IMR-90 (cell line): ENCODE data around the gene C22orf31. TPM values are rescaled to one million over a fixed set of nuclear protein-coding genes. Genes with fewer than 3 reads are reported as not detected.
"Not testable (repeated sequence)": the region's sequence is repeated elsewhere in the genome, so short reads cannot be mapped to it uniquely, and the experiment has no call there.

Source experiments
- ATAC-seq: fragments of 200-7000 bp; cut with Tn5 transposase; 2 replicates; pipeline ENCODE4 v1.9.1; 2020; ENCODE audit warnings: low read depth, mild to moderate bottlenecking, moderate library complexity
- BruUV-seq: library from RNA; stranded (reverse); fragments of 400-500 nt; replicated peaks from 2 replicates; lab custom pipeline; 2021; lab: Mats Ljungman, UMichigan
- CTCF ChIA-PET: fragments of 300-600 bp; formaldehyde crosslinking; extraction: SDS; loops from one replicate; lab custom pipeline; 2021; ENCODE audit warnings: antibody characterized with exemption; lab: Yijun Ruan, JAX
- POLR2A ChIA-PET: fragments of 300-600 bp; sonication (Branson Sonifier 250); formaldehyde crosslinking; loops from one replicate; lab custom pipeline; 2022; ENCODE audit warnings: antibody characterized with exemption; ENCODE audit not compliant: unreplicated experiment; lab: Charles Lee
- DNase-seq: peaks from one replicate; pipeline ENCODE4 v3.0.0; 2013
- H2AFZ ChIP-seq: replicated peaks from 2 replicates; pipeline ENCODE3; 2013; ENCODE audit warnings: low read length, mild to moderate bottlenecking; ENCODE audit not compliant: poor library complexity
- H2AK5ac ChIP-seq: 2 replicates; pipeline ENCODE4 v1.6.1; 2013; ENCODE audit warnings: low read depth, low read length, inconsistent platforms
- H2AK9ac ChIP-seq: replicated peaks from 2 replicates; pipeline ENCODE3; 2013; ENCODE audit warnings: mild to moderate bottlenecking, low read depth, low read length, moderate library complexity; ENCODE audit not compliant: poor library complexity
- H2BK120ac ChIP-seq: 2 replicates; pipeline ENCODE4 v1.6.1; 2013; ENCODE audit warnings: low read depth, low read length, inconsistent platforms
- H2BK15ac ChIP-seq: 3 replicates; pipeline ENCODE4 v1.6.1; 2013; ENCODE audit warnings: low read depth, low read length, inconsistent platforms
- H2BK20ac ChIP-seq: 2 replicates; pipeline ENCODE4 v1.6.1; 2013; ENCODE audit warnings: low read depth, mild to moderate bottlenecking, inconsistent platforms, low read length, moderate library complexity
- H2BK5ac ChIP-seq: 2 replicates; pipeline ENCODE4 v1.6.1; 2013; ENCODE audit warnings: mild to moderate bottlenecking, low read depth, low read length, inconsistent platforms; ENCODE audit not compliant: poor library complexity, severe bottlenecking
- H3K14ac ChIP-seq: replicated peaks from 2 replicates; pipeline ENCODE4 v1.6.1; 2013; ENCODE audit warnings: low read depth, low read length, inconsistent platforms
- H3K18ac ChIP-seq: 2 replicates; pipeline ENCODE4 v1.6.1; 2013; ENCODE audit warnings: low read depth, low read length, control low read depth
- H3K23ac ChIP-seq: 2 replicates; pipeline ENCODE4 v1.6.1; 2013; ENCODE audit warnings: low read depth, low read length, inconsistent platforms
- H3K27ac ChIP-seq: 2 replicates; pipeline ENCODE4 v1.5.1; 2013; ENCODE audit warnings: mild to moderate bottlenecking, control low read depth, low read length; ENCODE audit not compliant: insufficient read depth
- H3K27me3 ChIP-seq: 2 replicates; pipeline ENCODE4 v1.6.1; 2013; ENCODE audit warnings: low read length; ENCODE audit not compliant: control insufficient read depth, insufficient read depth
- H3K36me3 ChIP-seq: 2 replicates; pipeline ENCODE4 v1.6.1; 2013; ENCODE audit warnings: low read length, mixed read lengths; ENCODE audit not compliant: control insufficient read depth, insufficient read depth
- H3K4ac ChIP-seq: 2 replicates; pipeline ENCODE4 v1.6.1; 2013; ENCODE audit warnings: low read depth, low read length, inconsistent platforms
- H3K4me1 ChIP-seq: 2 replicates; pipeline ENCODE4 v1.6.1; 2013; ENCODE audit warnings: low read length, mixed read lengths; ENCODE audit not compliant: control insufficient read depth, insufficient read depth
- H3K4me2 ChIP-seq: 2 replicates; pipeline ENCODE4 v1.6.1; 2013; ENCODE audit warnings: low read depth, mild to moderate bottlenecking, control low read depth, low read length, moderate library complexity
- H3K4me3 ChIP-seq: 2 replicates; pipeline ENCODE4 v1.5.1; 2013; ENCODE audit warnings: low read depth, mild to moderate bottlenecking, control low read depth, low read length, moderate library complexity; ENCODE audit not compliant: insufficient read depth
- H3K56ac ChIP-seq: 2 replicates; pipeline ENCODE4 v1.6.1; 2013; ENCODE audit warnings: low read length, inconsistent platforms; ENCODE audit not compliant: insufficient read depth; ENCODE audit errors: extremely low read depth
- H3K79me1 ChIP-seq, 2 experiments: 2 replicates each; pipeline ENCODE4 v1.6.1; 2013; ENCODE audit warnings: low read length in 2 of 2, inconsistent platforms in 1 of 2, low read depth in 1 of 2
- H3K9ac ChIP-seq: 2 replicates; pipeline ENCODE4 v1.6.1; 2013; ENCODE audit warnings: low read depth, low read length, control low read depth
- H3K9me1 ChIP-seq: 2 replicates; pipeline ENCODE4 v1.6.1; 2013; ENCODE audit warnings: low read length, inconsistent platforms; ENCODE audit not compliant: insufficient read depth
- H3K9me3 ChIP-seq: 2 replicates; pipeline ENCODE4 v1.6.1; 2013; ENCODE audit warnings: low read length; ENCODE audit not compliant: control insufficient read depth, insufficient read depth
- H4K20me1 ChIP-seq: 2 replicates; pipeline ENCODE4 v1.6.1; 2013; ENCODE audit warnings: low read length, inconsistent platforms; ENCODE audit not compliant: insufficient read depth
- H4K5ac ChIP-seq: 2 replicates; pipeline ENCODE4 v1.6.1; 2013; ENCODE audit warnings: mild to moderate bottlenecking, low read depth, low read length, control low read depth
- H4K8ac ChIP-seq, 2 experiments: 2 replicates each; pipeline ENCODE4 v1.6.1; 2013; ENCODE audit warnings: low read depth in 2 of 2, low read length in 2 of 2, control low read depth in 1 of 2, inconsistent platforms in 1 of 2
- H4K91ac ChIP-seq: 2 replicates; pipeline ENCODE4 v1.6.1; 2013; ENCODE audit warnings: low read depth, low read length, inconsistent platforms; ENCODE audit not compliant: insufficient read depth
- CHD1 ChIP-seq: IDR thresholded peaks from 2 replicates; pipeline ENCODE4 v1.6.1; 2012; ENCODE audit warnings: low read depth, low read length, improper control_type of control experiment
- NFE2L2 ChIP-seq: fragments of 150-350 bp; IDR thresholded peaks from 2 replicates; pipeline ENCODE4 v1.6.1; 2016; ENCODE audit warnings: low read depth, mild to moderate bottlenecking, low read length
- POLR2A ChIP-seq: IDR thresholded peaks from 2 replicates; pipeline ENCODE4 v1.6.1; 2012; ENCODE audit warnings: mild to moderate bottlenecking, low read depth, low read length
- RAD21 ChIP-seq: IDR thresholded peaks from 2 replicates; pipeline ENCODE4 v1.6.1; 2012; ENCODE audit warnings: low read length, improper control_type of control experiment
- WGBS, 2 experiments: methylation state at CpG; one replicate each; pipeline versions ENCODE4 v1.1.5 to v1.1.7; 2013; ENCODE audit warnings: missing lambda C conversion rate in 2 of 2; ENCODE audit not compliant: insufficient read length in 1 of 2; ENCODE audit errors: extremely low coverage in 2 of 2; 5-methylcytosine and 5-hydroxymethylcytosine counted together
- dilution Hi-C: fragments of 300-500 bp; cut with HindIII; formaldehyde crosslinking; loops from one replicate; pipeline ENCODE4 v1.14.3; 2018; ENCODE audit warnings: low sequenced_read_pairs; ENCODE audit not compliant: unreplicated experiment
- in situ Hi-C: fragments of 300-500 bp; cut with MboI; formaldehyde crosslinking; loops from 3 replicates; pipeline ENCODE4 v1.14.3; 2019; ENCODE audit warnings: low sequenced_read_pairs, inconsistent platforms, mixed read lengths
- intact Hi-C: fragments of 100-400 bp; cut with micrococcal nuclease; formaldehyde crosslinking; loops from 2 replicates; pipeline ENCODE4 v1.10.0; 2022
- polyA plus RNA-seq, 3 experiments: library from polyadenylated mRNA; depleted of rRNA; stranded (reverse); fragments of >200 nt; gene quantifications; 2 replicates each; pipeline ENCODE4 v1.2.3, GENCODE V29; 2012; ENCODE audit warnings: low replicate concordance in 1 of 3
- total RNA-seq: library from RNA; depleted of rRNA; stranded (reverse); fragments of >200 nt; gene quantifications from 2 replicates; pipeline ENCODE4 v1.2.3, GENCODE V29; 2012

C22orf31 gene
- total and polyA plus RNA-seq, 2 of the 4 experiments (the other 2 are of a cell fraction) = not detected

DNA sequence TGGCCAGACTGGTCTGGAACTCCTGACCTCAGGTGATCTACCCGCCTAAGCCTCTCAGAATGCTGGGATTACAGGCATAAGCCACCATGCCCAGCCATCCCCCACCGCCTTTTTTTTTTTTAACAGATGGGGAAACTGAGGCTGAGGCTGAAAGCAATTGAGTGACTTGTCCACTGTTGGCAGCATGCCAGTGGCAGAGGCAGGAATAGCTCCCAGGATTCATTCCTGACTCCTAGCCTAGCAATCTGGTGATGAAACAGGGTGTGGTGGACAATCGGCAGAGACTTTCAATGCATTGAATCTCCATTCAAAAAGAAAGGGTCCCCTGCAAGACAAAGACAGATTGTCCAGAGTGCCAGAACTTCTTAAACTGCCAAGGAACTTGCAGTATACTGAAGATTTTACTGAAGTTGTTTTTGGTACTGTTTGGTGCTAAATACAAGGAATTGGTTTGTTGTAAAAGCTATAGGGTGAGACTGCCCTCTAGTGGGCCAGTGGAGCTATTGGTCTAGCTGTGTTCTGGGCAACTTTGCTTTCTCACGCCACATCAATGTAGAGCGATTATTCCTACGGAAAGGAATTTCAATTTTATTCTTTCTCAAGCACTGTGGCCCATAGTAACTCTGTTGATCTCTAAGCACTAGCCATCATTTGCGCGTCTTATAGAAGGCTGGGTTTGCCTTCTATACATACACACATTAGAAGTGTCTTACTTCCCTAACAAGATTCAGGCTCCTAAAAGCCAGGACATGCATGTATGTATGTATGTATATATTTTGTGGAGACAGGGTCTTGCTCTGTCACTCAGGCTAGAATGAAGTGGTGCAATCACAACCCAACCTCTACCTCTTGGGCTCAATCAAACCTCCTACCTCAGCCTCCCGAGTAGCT lies 21.0 kb downstream of the C22orf31 start (continued):
- TF ChIP-seq CHD1 = no peak
- TF ChIP-seq POLR2A = peak; percentile 51; the same call in 1 of the 2 replicates
- TF ChIP-seq NFE2L2 = no peak
- TF ChIP-seq RAD21 = peak; percentile 94

DNA sequence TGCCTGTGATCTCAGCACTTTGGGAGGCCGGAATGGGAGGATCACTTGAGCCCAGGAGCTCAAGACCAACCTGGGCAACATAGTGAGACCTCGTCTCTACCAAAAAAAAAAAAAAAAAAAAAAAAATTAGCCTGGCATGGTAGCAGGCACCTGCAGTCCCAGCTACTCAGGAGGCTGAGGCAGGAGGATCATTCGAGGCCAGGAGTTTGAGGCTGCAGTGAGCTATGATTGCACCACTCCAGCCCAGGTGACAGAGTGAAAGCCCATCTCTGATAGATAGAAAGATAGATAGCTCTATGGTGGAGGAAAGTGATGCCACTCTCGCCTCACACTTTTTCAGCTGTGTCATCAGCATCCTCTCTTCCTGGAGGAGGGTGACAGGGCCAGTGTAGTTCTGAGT lies 21.9 kb downstream of the C22orf31 start:
- intact Hi-C loops = loop anchor here (1.0 kb wide), 6 partner anchors 115 to 439 kb away; partner anchors contain the start of gene ZNRF3
- ATAC-seq, dilution Hi-C loops: not testable (repeated sequence)

More for the DNA sequence above, 21.9 kb downstream of the C22orf31 start:
- DNase-seq, H2BK5ac ChIP-seq, H4K8ac ChIP-seq, H3K4me1 ChIP-seq, H2AFZ ChIP-seq, H4K91ac ChIP-seq, H3K9me3 ChIP-seq, BruUV-seq, H3K4ac ChIP-seq, H2BK15ac ChIP-seq, H2BK120ac ChIP-seq, H3K56ac ChIP-seq, H3K9ac ChIP-seq, H3K27ac ChIP-seq, H3K4me3 ChIP-seq, H3K27me3 ChIP-seq, H3K4me2 ChIP-seq, H3K14ac ChIP-seq, H4K5ac ChIP-seq, POLR2A ChIA-PET, H3K79me1 ChIP-seq, H2AK5ac ChIP-seq, H2BK20ac ChIP-seq, H2AK9ac ChIP-seq, H3K36me3 ChIP-seq, H3K23ac ChIP-seq, H3K18ac ChIP-seq: not testable (repeated sequence)
- WGBS, 2 experiments = no CpG with 5 or more reads among the region's 4 CpGs
- CTCF ChIA-PET = interaction anchor here (1.1 to 2.0 kb wide), 3 partner anchors 83 to 183 kb away, joined by 3 to 21 read pairs (median 4); partner anchors contain the start of gene ZNRF3
- peaks cover 12% of the 10 kb centered on the region; the same call in 1 of the 2 replicates for H3K9me1 ChIP-seq
- H4K20me1 ChIP-seq = peaks cover 13% of the 10 kb centered on the region
- in situ Hi-C loops = loop anchor here (5.0 to 10.0 kb wide), 3 partner anchors 182 to 435 kb away; no protein-coding TSS in a partner anchor
